OCI-LY1 (cell line): ENCODE results near the gene KLHL2.
"Not testable (repeated sequence)": the region's sequence is repeated elsewhere in the genome, so short reads cannot be mapped to it uniquely, and the experiment has no call there.

Source experiments
- H2AFZ ChIP-seq: fragments of 200-600 bp; sonication (generic), shearing (Covaris generic); 2 replicates; pipeline ENCODE4 v1.6.0; 2014; ENCODE audit warnings: antibody characterized with exemption, mild to moderate bottlenecking, low read length
- H3F3A ChIP-seq: fragments of 200-600 bp; sonication (generic), shearing (Covaris generic); 2 replicates; pipeline ENCODE4 v1.6.0; 2014; ENCODE audit warnings: mild to moderate bottlenecking, antibody characterized with exemption, low read length, moderate library complexity; ENCODE audit not compliant: insufficient read depth
- H3K27ac ChIP-seq: fragments of 200-600 bp; sonication (generic); 2 replicates; pipeline ENCODE4 v1.5.1; 2014; ENCODE audit warnings: low read length, mixed run types, mild to moderate bottlenecking, low read depth; ENCODE audit not compliant: poor library complexity, severe bottlenecking
- H3K27me3 ChIP-seq: fragments of 200-600 bp; sonication (generic); 2 replicates; pipeline ENCODE4 v1.6.0; 2014; ENCODE audit warnings: antibody characterized with exemption, mild to moderate bottlenecking, low read length, moderate library complexity; ENCODE audit not compliant: insufficient read depth
- H3K36me3 ChIP-seq: fragments of 200-600 bp; sonication (generic); 2 replicates; pipeline ENCODE4 v1.6.1; 2014; ENCODE audit warnings: mild to moderate bottlenecking, antibody characterized with exemption, low read length, moderate library complexity, mixed read lengths; ENCODE audit not compliant: insufficient read depth
- H3K4me1 ChIP-seq: fragments of 200-600 bp; sonication (generic); 2 replicates; pipeline ENCODE4 v1.5.1; 2014; ENCODE audit warnings: mild to moderate bottlenecking, low read length, moderate library complexity; ENCODE audit not compliant: insufficient read depth, severe bottlenecking
- H3K4me2 ChIP-seq: fragments of 200-600 bp; sonication (generic), shearing (Covaris generic); 2 replicates; pipeline ENCODE4 v1.6.1; 2014; ENCODE audit warnings: low read length
- H3K4me3 ChIP-seq: fragments of 200-600 bp; sonication (generic); 2 replicates; pipeline ENCODE4 v1.5.1; 2014; ENCODE audit warnings: low read length, low read depth, mild to moderate bottlenecking, mixed read lengths; ENCODE audit not compliant: poor library complexity, severe bottlenecking
- H3K79me2 ChIP-seq: fragments of 200-600 bp; shearing (Covaris generic); 2 replicates; pipeline ENCODE4 v1.6.1; 2016; ENCODE audit warnings: mixed run types, low read length, mixed read lengths; ENCODE audit not compliant: insufficient read depth
- H3K9ac ChIP-seq: fragments of 200-600 bp; sonication (generic), shearing (Covaris generic); 2 replicates; pipeline ENCODE4 v1.6.1; 2014; ENCODE audit warnings: mild to moderate bottlenecking, low read length, mixed read lengths
- H3K9me2 ChIP-seq: fragments of 200-600 bp; sonication (generic), shearing (Covaris generic); 2 replicates; pipeline ENCODE4 v1.6.1; 2014; ENCODE audit warnings: low read depth, mild to moderate bottlenecking, low read length, mixed read lengths
- H3K9me3 ChIP-seq: fragments of 200-600 bp; shearing (Covaris generic); 2 replicates; pipeline ENCODE4 v1.6.1; 2014; ENCODE audit warnings: low read length, mixed read lengths
- H4K20me1 ChIP-seq: fragments of 200-600 bp; sonication (generic), shearing (Covaris generic); 2 replicates; pipeline ENCODE4 v1.6.0; 2016; ENCODE audit warnings: mild to moderate bottlenecking, low read length; ENCODE audit not compliant: insufficient read depth
- CTCF ChIP-seq: fragments of 200-600 bp; sonication (generic), shearing (Covaris generic); IDR thresholded peaks from 2 replicates; pipeline ENCODE4 v1.5.1; 2017; ENCODE audit warnings: mild to moderate bottlenecking, antibody characterized with exemption, low read length, moderate library complexity, mixed read lengths
- EZH2 ChIP-seq: fragments of 200-600 bp; sonication (generic), shearing (Covaris generic); IDR thresholded peaks from 2 replicates; pipeline ENCODE4 v1.8.0; 2017; ENCODE audit warnings: borderline replicate concordance, mixed run types, mild to moderate bottlenecking, antibody characterized with exemption, low read length, moderate library complexity, mixed read lengths

The KLHL2 gene

DNA sequence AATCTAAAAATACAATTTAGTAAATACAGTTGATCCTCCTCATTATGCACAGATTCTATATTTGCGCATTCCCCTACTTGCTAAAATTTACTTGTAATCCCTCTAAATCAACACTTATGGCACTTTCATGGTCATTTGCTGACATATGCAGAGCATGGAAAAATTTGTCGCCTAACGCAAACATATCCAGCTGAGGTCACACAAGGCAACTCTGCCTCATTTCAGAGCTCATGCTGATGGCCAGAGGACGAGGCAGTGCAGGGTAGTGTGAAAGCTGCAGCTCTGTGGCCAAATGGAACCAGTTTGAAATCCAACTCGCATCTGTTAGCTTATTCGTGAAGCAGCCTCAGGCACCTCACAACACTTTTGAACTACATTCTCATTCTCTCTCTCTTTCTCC, 39.7 kb upstream of the KLHL2 start:
- Histone ChIP-seq H3K9ac (no peak overlapping the region), H3K27ac (no peak overlapping the region), H3K9me3 (no peaks in the 10 kb centered on the region), H3F3A (no peaks in the 10 kb centered on the region), H3K4me2 (no peak overlapping the region), H3K27me3 (no peaks in the 10 kb centered on the region), H3K4me3 (no peak overlapping the region), H2AFZ (no peak overlapping the region), H3K79me2 (no peaks in the 10 kb centered on the region), H3K4me1 (no peaks in the 10 kb centered on the region), H3K9me2 (no peaks in the 10 kb centered on the region), H4K20me1 (no peaks in the 10 kb centered on the region), H3K36me3 (no peaks in the 10 kb centered on the region)
- TF ChIP-seq EZH2: no peak

- no peaks in the 10 kb centered on the region for H3K79me2 ChIP-seq
- no peaks in the 10 kb centered on the region for H3K9me3 ChIP-seq
Measured at GRCh38 chr4:165170819-165171218, 36.5 kb upstream of the KLHL2 start.

DNA sequence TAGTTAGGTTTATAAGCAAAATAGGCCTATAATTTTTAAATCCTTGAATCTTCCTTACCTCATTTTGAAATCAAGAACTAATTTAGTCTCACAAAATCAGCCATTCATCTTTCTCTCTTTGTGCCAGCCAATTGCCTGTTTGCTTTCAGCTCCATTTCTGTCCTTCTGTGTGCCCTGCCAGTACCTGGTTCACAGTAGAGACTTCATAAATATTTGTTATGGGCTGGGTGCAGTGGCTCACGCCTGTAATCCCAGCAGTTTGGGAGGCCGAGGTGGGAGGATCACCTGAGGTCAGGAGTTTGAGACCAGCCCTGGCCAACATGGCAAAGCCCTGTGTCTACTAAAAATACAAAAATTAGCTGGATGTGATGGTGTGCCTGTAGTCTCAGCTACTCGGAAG, 31.9 kb upstream of the KLHL2 start:
- H3K9me3 ChIP-seq, H3K4me3 ChIP-seq, H3K36me3 ChIP-seq, H4K20me1 ChIP-seq, H3K9ac ChIP-seq, H3K79me2 ChIP-seq, H3K4me2 ChIP-seq, H3K27ac ChIP-seq, H2AFZ ChIP-seq, H3K27me3 ChIP-seq, H3K9me2 ChIP-seq, H3F3A ChIP-seq: not testable (repeated sequence)
- peaks cover 12% of the 10 kb centered on the region for H3K4me1 ChIP-seq

More at GRCh38 chr4:165170819-165171218, 36.5 kb upstream of the KLHL2 start:
- Histone ChIP-seq H3K36me3 (no peaks in the 10 kb centered on the region), H3K27me3 (no peaks in the 10 kb centered on the region), H3K4me3 (no peak overlapping the region), H3K4me1 (no peaks in the 10 kb centered on the region), H2AFZ (no peak overlapping the region), H3F3A (no peaks in the 10 kb centered on the region), H3K4me2 (no peak overlapping the region), H4K20me1 (no peaks in the 10 kb centered on the region), H3K27ac (no peak overlapping the region), H3K9me2 (no peaks in the 10 kb centered on the region), H3K9ac (no peak overlapping the region)
- no peak for TF ChIP-seq EZH2
- TF ChIP-seq CTCF: no peak

- H3K27ac ChIP-seq: no peak overlapping the region
- H3K4me2 ChIP-seq: no peak overlapping the region
- no peak overlapping the region for H2AFZ ChIP-seq
- no peaks in the 10 kb centered on the region for H3K79me2 ChIP-seq
- H3K36me3 ChIP-seq: no peaks in the 10 kb centered on the region
- no peak overlapping the region for H3K4me3 ChIP-seq
- no peak overlapping the region for H3K9ac ChIP-seq
- no peak for TF ChIP-seq EZH2
- TF ChIP-seq CTCF: no peak
- H3K27me3 ChIP-seq: no peaks in the 10 kb centered on the region
- no peaks in the 10 kb centered on the region; the same call in 1 of the 2 replicates for H3K9me3 ChIP-seq
- H4K20me1 ChIP-seq: no peaks in the 10 kb centered on the region
- no peaks in the 10 kb centered on the region for H3K9me2 ChIP-seq
- no peaks in the 10 kb centered on the region for H3F3A ChIP-seq
- H3K4me1 ChIP-seq: peaks cover 12% of the 10 kb centered on the region
Measured at GRCh38 chr4:165175879-165176278, 31.5 kb upstream of the KLHL2 start.
